Retinal pigment epithelial cell (primary cell): ENCODE measurements around the gene KCNH6.

Experiments
- DNase-seq: peaks from one replicate; pipeline ENCODE4 v3.0.0-alpha.2; 2010; ENCODE audit warnings: low read depth
- H3K4me3 ChIP-seq: 2 replicates; pipeline ENCODE4 v1.5.1; 2011; ENCODE audit warnings: mild to moderate bottlenecking, low read length, control low read depth, moderate library complexity
- TF ChIP-seq, protein P1 (sequence below): conservative IDR thresholded peaks from 2 replicates; pipeline ENCODE4 v1.5.1; 2011; ENCODE audit warnings: low read depth, low read length, control low read depth, inconsistent platforms

KCNH6 gene

GRCh38 chr17:63512896-63513644 lies 10.1 kb upstream of the KCNH6 start:
- DNase-seq: no peak
- H3K4me3 ChIP-seq: no peak overlapping the region
- TF ChIP-seq, protein P1, sequence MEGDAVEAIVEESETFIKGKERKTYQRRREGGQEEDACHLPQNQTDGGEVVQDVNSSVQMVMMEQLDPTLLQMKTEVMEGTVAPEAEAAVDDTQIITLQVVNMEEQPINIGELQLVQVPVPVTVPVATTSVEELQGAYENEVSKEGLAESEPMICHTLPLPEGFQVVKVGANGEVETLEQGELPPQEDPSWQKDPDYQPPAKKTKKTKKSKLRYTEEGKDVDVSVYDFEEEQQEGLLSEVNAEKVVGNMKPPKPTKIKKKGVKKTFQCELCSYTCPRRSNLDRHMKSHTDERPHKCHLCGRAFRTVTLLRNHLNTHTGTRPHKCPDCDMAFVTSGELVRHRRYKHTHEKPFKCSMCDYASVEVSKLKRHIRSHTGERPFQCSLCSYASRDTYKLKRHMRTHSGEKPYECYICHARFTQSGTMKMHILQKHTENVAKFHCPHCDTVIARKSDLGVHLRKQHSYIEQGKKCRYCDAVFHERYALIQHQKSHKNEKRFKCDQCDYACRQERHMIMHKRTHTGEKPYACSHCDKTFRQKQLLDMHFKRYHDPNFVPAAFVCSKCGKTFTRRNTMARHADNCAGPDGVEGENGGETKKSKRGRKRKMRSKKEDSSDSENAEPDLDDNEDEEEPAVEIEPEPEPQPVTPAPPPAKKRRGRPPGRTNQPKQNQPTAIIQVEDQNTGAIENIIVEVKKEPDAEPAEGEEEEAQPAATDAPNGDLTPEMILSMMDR: no peak

DNA sequence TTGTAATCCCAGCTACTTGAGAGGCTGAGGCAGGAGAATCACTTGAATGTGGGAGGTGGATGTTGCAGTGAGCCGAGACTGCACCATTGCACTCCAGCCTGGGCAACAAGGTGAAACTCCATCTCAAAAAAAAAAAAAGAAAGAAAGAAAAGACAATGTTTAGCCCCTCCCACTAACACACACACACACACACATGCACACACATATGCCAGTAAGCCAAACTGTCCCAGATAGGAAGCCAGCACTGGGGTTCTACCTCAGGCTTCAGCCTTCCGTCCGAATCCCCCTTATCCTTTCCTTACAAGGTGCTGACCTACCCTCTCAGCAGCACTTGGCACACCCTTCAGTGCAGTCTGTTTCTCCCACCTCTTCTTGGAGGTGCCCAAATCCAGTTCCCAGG lies 8.7 kb upstream of the KCNH6 start:
- DNase-seq: no peak

DNA sequence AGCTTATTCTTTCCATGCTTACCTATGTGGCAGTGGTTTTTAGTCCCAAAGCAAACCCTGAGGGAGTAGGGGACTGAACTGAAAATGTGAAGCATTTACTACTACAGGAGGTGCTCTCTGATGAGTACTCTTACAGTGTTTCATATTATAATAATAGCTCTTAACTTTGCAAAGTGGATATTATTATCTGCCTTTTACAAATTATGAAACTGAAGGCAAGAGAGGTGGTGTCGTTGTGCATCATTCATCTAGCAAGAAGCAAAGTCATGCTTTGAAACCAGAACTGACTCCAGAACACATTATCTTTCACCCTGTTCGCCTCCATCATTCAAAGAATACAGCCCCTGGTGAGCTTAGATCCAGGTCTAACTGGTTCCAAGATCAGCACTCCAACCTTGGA lies 8.2 kb upstream of the KCNH6 start:
- DNase-seq: no peak
- H3K4me3 ChIP-seq: no peak overlapping the region
- TF ChIP-seq, protein P1: no peak

More for the DNA sequence above, 8.7 kb upstream of the KCNH6 start:
- TF ChIP-seq, protein P1: no peak
- no peak overlapping the region for H3K4me3 ChIP-seq

DNA sequence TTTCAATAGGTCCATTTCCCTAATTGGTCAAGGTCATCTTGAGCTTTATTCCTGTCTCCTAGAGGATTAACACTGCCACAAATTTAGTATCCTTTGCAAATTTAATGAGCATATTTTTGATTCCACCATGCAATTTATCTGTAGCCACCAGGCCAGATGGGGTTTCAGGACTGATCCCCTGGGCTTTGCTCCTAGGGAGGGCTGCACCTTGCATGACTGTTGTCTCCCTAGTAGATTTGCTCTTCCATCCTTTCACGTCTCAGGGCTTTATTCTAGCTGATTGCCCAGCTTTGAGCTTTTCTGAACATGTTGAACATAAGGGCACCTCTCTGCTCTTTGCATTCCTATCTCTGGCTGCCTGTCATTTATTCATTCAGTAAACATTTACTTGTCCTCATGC lies 7.7 kb upstream of the KCNH6 start:
- DNase-seq: no peak
- TF ChIP-seq, protein P1: no peak
- H3K4me3 ChIP-seq: no peak overlapping the region

- TF ChIP-seq, protein P1: no peak
- peak; percentile 25 for DNase-seq
Measured at GRCh38 chr17:63516910-63517824, 6.0 kb upstream of the KCNH6 start.

GRCh38 chr17:63517825-63518534 lies 5.2 kb upstream of the KCNH6 start:
- no peak for DNase-seq
- TF ChIP-seq, protein P1: no peak
- no peak overlapping the region for H3K4me3 ChIP-seq

More at GRCh38 chr17:63516910-63517824, 6.0 kb upstream of the KCNH6 start:
- H3K4me3 ChIP-seq: no peak overlapping the region
